GM19324 (cell line): Measurements from ENCODE around the gene UNKL.

Source experiments
- ATAC-seq: cut with Tn5 transposase; IDR thresholded peaks from one replicate; pipeline ENCODE4 v1.9.1; 2021; ENCODE audit warnings: mild to moderate bottlenecking, moderate library complexity; ENCODE audit not compliant: unreplicated experiment, low FRiP score

Gene UNKL

GRCh38 chr16:1414532-1415260 is at the start of gene UNKL:
Gene UNKL (minus strand): TSS chr16:1414704. CDS start chr16:1414691, 13 bp downstream.
- ATAC-seq: peak; percentile 65

- no peak for ATAC-seq
These were observed 46.6 kb upstream of the UNKL start for GRCh38 chr16:1461146-1461545.

GRCh38 chr16:1460602-1461138 is 46.2 kb upstream of the UNKL start:
- ATAC-seq: no peak

GRCh38 chr16:1459967-1460366 is 45.5 kb upstream of the UNKL start:
- ATAC-seq: no peak

GRCh38 chr16:1458977-1459341 is 44.5 kb upstream of the UNKL start:
- no peak for ATAC-seq

- no peak for ATAC-seq
These were observed 44.0 kb upstream of the UNKL start for GRCh38 chr16:1458336-1458976.

- no peak for ATAC-seq
These were observed 43.2 kb upstream of the UNKL start for GRCh38 chr16:1457489-1458245.

- no peak for ATAC-seq
These were observed 42.4 kb upstream of the UNKL start for GRCh38 chr16:1456951-1457350.

- no peak for ATAC-seq
These were observed 41.0 kb upstream of the UNKL start for GRCh38 chr16:1455190-1456171.

- no peak for ATAC-seq
These were observed 40.1 kb upstream of the UNKL start for GRCh38 chr16:1454561-1454960.

- ATAC-seq: no peak
These were observed 38.8 kb upstream of the UNKL start for GRCh38 chr16:1453316-1453715.

- no peak for ATAC-seq
These were observed 38.0 kb upstream of the UNKL start for GRCh38 chr16:1452530-1452929.

- ATAC-seq: no peak
These were observed 37.3 kb upstream of the UNKL start for GRCh38 chr16:1451702-1452392.

GRCh38 chr16:1450841-1451240 is 36.3 kb upstream of the UNKL start:
- no peak for ATAC-seq

- ATAC-seq: no peak
These were observed 35.7 kb upstream of the UNKL start for GRCh38 chr16:1450218-1450617.

GRCh38 chr16:1449201-1449788 is 34.8 kb upstream of the UNKL start:
- ATAC-seq: no peak

GRCh38 chr16:1448536-1449116 is 34.1 kb upstream of the UNKL start:
- ATAC-seq: no peak

GRCh38 chr16:1447965-1448364 is 33.5 kb upstream of the UNKL start:
- ATAC-seq: no peak
